Occipital lobe (tissue), 2 donors: Measurements from ENCODE around the gene EGR4. TPM values are rescaled to one million over a fixed set of nuclear protein-coding genes. Genes with fewer than 3 reads are reported as not detected.
"Not testable (repeated sequence)": the region's sequence is repeated elsewhere in the genome, so short reads cannot be mapped to it uniquely, and the experiment has no call there.

Source experiments
- DNase-seq: peaks from one replicate; lab custom pipeline; 2025; lab: John Stamatoyannopoulos, UW
- total RNA-seq: library from RNA; depleted of rRNA; stranded (reverse); fragments of >200 nt; gene quantifications from one replicate; pipeline ENCODE4 v1.2.3, GENCODE V29; 2014

Gene EGR4
- total RNA-seq, 1 donor from 2014 or later = not detected

DNA sequence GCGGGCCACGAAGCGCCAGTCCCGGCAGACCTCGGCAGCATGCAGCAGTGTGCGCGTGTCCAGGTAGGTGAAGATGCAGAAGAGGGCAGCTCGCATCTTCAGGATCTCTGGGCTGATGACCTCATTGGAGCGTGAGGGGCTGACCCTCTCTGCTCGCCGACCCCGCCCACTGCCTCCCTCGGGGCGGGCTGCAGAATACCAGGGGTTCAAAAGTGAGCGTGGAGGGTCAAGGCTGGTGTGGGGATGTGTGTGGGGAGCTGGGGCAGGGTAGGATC is 29.1 kb downstream of the EGR4 start:
- no peak for DNase-seq

DNA sequence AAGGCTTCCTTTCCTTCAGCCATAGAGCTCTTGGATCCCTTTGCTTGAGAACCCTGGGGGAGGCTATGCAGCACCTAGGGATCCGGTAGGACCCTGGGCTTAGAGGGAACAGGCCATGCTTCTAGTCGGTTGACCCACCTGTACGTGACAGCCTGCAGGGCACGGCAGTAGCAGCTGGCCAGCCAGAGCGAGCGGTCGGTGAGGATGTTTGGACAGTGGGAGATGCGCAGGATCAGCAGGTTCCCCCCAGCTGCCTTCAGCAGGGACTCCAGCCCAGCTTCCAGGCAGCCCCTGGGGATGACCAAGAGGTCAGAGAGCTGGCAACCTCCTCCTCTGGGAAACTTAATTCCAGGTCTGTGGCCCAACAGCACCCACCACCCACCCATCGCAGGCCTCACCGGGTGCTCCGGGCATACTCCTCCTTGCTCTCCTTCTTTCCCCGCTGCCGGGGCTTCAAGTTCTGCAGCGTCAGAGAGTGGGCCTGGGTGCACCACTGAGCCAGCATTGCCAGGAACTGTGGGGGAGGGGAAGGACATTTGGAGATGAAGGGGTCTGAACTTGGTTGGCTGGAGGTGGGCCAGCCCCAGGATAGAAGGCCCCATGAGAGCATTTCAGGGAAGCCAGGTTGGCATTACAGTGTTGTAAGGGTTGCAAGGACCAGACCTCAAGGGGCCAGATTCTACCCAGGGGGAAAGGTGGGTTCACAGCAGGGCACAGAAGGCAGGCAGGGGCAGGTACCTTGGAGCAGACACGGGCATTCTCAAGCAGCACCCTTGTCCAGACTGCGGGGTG is 29.6 kb downstream of the EGR4 start:
- DNase-seq = no peak

DNA sequence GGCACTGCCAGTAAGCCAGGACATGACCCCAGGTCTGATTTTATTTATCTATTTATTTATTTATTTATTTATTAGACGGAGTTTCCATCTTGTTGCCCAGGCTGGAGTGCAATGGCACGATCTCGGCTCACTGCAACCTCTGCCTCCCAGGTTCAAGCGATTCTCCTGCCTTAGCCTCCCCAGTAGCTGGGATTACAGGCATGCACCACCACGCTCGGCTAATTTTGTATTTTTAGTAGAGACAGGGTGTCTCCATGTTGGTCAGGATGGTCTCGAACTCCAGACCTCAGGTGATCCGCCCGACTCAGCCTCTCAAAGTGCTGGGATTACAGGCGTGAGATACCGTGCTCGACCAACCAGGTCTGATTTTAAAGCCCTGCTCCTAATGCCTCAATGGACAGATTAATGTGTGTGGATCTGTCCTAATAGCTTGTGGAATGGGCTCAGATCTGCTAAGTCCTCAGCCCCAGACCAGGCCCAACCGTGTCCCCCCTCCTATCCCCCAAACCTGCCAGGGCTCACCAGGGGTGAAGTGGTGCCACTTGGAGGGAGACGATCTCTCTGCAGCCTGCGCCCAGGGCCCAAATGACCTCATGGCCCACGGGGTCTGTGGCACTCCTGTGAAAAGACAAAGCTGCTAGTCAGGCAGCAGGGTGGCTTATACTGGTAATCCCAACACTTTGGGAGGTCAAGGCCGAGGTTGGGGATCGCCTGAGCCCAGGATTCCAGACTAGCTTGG is 30.5 kb downstream of the EGR4 start:
- DNase-seq = not testable (repeated sequence)

DNA sequence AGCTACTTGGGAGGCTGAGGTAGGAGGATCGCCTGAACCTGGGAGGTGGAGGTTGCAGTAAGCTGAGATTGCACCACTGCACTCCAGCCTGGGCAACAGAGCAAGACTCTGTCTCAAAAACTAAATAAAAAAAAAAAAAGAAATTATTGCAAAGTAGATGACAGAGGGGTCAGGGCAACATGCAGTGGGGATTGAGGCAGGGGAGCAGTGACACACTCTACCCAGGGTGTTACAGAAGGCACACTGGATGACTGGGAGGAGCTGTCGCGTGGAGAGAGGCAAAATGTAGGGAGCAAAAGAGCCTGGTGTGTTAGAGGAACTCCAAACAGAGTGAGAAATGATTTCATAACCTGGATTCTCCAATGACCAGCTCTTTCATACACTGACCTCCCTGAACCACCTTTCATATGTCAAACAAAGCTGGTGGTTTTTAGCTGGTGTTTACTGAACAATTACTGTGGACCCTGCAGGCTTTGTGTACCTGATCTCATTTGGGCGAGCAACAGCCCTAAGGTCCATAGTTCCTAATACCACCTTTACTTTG is 31.2 kb downstream of the EGR4 start:
- no peak for DNase-seq

DNA sequence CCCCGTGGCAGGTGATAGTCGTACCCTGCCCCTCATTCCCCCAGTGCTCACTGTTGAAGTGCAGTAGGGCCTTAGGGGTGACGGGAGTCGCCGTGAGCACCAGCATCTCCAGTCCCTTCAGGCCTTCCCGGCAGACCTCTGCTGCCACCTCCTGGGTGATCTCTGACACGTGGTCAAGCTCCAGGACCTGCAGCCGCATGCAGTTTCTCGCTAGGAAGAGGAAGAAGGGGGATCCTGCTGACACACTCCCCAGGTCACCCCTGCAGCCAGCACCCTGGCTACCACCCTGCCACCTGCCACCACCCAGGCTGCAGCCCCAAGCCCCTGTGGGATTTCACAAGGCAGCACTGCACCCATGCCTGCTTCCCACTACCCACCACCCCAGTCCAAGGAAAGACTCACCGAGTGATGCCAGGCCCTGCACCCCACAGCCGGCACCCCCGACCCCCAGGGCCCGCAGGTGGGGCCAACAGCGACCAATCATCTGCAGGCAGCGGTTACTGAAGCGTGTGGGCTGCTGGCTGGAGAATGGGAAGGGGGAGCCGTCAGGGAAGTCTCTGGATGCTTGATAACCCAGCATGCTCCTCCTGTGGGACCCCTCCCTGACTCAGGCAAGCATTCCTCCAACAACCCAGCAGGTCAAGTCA is 32.9 kb downstream of the EGR4 start:
- no peak for DNase-seq

DNA sequence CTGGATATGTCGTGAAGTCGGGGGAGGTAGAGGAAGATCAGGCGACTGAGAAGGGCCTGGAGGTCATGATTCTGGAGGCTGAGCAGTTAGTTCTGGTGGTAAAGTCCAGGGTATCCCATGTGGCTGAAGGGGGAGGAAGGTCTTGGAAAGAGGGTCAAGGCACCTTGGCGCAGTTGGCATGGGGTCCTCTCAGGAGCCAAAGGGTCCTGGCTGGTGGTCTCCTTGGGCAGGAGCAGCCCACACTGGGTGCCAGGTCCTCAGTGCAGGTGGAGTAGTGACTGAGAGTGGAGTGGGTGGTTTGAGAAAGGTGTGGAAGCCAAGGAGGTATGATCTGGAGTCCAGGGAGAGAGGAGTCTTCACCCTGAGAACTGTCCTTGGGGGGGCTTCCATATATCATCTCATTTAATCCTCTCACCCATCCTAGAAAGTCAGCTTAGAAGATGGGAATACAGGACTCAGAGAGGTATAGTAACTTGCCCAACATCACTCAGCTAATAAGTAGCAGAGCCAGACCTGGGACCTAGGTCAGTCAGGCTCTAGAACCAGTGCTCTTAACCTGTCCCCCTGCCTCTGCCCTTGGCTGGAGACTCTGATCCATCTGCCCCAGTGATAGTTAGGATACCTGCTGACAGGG is 33.5 kb downstream of the EGR4 start:
- no peak for DNase-seq

DNA sequence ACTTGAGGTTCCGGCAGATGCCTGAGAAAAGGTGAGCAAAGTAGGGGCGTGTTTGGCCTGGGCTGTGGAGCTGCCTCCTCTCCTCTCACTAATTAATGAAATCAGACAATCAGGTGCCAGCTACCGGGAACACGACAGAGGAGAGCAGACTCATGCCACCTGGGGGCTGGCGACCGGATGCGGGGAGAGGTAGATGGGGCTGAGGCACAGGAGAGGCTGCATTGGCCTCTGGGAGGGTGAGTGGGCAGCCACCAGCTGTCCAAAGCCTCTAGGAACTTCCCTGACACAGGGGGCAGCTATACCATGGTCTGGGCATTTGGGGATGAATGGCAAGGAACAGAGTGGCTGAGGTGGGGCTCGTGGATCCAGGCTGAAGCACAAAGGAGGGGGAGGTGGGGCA is 34.1 kb downstream of the EGR4 start:
- DNase-seq = no peak

DNA sequence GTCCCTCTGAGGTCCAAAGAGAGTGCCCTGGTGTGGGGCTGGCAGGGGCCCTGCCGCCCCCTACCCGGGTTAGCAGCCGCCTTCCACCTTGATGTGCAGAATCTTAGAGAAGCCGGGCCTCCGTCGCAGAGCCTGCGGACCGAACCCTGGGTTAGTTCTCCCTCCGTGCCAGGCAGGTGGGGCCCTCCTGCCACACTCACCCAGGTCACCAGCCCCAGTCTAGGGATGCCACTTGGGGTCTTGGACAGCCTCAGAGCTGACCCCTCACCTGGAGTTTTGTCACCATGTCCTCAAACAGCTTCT is 34.5 kb downstream of the EGR4 start:
- DNase-seq = no peak

DNA sequence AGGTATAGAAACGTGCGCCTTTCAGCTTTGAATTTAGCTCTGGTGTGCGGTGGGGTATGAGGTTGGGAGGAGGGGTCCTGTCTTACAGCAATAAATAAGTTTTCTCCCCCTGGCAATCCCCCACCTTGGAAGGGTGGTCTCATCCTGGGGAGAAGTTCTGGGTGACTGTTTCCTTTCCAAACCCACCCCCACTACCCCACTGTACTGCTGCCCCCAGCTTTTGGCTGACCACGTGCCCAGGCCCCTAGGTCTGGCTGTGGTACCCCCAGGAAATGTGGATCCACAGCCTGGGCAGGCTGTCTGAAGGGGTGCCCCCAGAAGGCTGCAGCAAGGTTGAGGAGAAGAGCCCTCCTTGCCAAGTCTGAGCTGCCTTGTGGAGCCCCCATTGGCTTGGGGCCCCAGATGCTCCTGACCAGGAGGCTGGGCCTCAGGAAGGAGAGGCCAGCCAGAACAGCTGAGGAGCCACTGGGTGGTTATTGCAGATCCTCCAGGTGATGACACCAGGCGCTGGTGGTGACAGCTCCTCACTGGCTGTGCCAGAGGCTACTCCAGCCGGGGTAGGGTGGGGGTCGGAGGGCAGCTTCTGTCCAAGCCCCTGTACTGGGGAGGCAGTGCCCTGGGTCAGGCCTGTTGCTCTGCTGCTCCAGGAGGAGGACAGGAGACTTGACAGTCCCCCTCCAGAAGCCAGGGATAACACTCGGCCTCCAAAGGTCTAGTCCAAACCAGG is 35.0 kb downstream of the EGR4 start:
- no peak for DNase-seq

DNA sequence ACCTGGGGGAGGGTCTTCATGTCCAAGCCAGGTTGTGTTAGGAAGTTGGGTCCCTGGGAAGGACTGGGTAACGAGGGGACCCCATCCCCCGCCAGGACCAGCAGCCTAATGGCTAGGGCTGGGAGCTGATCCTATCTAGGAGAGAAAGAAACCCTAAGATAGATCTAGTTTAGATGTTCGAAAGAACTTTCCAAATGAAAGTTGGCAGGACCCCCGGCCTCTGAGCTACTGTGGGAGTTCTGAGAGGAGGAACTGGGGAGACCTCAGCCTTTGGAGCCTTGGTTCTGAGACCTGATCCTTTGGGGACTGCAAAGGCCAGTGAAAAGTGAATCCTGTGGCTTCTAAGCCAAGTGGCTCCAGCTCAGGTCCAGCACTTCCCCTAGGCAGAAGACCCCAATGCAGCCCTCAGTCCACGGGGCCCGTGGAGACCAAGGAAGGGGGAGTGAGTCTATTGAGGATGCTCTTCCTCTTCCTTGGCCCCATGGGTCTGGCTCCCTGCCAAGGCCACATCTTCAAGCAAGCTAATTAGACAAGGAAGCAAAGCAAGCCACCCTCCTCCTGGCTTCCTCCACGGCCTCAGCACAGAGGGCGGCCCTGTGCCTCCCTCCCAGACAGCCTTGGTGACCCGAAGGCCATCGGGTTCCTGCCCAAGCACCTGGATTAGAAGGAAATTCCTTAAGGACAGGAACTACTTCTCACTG is 35.8 kb downstream of the EGR4 start:
- DNase-seq = no peak

DNA sequence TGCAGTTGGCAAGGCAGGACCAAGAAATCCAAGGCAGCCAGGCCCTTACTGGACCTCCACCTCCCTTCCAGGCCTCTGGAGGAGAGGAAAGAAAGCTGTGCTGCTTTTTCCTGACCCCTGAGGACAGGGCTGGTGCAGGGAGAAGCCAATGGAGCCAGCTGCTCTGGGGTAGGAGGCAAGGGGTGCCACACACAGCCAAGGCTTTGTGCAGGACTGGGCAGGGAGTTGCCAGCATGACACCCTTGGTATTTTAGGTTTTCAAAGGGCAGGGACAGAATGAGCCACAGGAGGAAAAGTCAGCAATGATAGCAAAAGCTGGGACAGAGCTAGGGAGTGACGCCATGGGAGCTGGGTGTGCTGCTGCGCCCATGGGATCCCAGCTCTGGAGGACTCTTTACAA is 36.3 kb downstream of the EGR4 start:
- no peak for DNase-seq

DNA sequence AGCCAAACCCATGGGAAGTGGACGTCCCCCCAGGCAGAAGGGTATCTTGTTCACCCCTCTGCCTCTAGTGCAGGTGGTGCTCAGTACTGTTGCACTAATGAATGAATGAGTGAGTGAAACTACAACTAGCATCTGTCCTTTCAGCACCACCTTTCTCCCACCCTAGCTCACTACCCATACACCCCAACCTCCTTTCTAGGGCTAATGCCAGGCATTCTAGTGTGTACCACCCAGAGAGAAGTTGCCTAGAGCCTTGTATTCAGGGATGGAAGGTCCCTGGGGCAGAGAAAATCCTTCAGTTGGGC is 36.8 kb downstream of the EGR4 start:
- no peak for DNase-seq

DNA sequence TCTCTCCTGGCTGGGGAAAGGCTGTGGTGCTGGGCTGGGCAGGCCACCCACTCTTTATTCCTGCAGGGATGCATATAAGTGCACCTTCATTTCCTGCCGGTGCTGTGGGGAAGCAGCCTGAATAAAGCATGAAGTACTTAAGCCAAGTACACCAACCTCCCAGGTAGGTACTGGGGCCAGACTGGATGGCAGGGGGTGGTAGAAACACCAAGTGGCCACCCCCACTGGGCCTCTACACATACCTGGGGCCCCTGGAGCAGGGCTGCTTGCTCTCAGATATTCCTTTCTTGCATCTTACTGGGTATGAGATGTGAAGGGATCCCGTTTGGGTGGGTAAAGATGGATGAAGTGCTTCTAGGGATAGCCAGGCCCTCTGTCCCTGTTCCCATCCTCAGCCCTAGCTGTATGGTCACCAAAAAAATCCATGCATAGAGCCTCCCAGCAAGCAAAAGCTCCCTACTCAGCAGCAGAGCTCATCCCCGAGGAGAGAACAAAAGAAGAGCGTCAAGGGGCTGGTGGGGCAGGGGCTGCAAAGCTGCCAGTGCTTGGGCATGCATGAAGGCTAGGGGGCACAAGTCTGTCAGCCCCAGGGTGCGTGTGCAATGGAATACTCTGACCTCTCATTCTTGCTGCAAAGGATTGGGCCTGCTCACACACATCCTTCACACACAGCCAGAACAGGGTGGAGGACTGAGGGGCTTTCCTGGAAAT is 37.3 kb downstream of the EGR4 start:
- no peak for DNase-seq

DNA sequence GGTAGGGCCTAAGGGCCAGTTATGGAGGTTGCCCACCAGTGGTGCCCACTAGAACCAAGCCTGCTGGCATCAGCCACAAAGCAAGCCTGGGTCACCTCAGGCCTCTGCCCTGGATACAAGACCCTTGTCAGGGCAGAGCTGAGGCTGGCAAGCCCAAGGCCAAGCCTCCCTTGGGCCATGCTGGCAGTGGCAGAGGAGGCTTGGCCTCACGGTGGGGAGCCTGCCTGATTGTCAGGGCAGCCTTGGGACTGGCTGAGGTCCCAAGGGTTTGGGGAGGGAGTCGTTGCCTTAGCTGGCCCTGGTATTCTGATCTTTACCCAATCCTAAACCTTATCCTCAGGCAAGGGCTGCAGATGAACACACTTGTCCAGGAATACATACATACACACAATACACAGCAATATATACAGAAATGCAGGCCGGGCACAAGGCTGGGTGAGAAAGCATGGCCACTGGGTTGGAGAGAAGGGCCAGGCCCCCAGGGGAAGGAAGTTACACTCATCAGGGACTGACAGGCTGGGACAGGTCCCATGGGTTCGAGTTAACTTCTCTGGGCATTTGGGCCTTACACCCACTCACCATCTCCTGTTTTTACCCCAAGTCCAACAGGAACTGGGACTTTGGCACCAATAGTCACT is 38.2 kb downstream of the EGR4 start:
- no peak for DNase-seq

DNA sequence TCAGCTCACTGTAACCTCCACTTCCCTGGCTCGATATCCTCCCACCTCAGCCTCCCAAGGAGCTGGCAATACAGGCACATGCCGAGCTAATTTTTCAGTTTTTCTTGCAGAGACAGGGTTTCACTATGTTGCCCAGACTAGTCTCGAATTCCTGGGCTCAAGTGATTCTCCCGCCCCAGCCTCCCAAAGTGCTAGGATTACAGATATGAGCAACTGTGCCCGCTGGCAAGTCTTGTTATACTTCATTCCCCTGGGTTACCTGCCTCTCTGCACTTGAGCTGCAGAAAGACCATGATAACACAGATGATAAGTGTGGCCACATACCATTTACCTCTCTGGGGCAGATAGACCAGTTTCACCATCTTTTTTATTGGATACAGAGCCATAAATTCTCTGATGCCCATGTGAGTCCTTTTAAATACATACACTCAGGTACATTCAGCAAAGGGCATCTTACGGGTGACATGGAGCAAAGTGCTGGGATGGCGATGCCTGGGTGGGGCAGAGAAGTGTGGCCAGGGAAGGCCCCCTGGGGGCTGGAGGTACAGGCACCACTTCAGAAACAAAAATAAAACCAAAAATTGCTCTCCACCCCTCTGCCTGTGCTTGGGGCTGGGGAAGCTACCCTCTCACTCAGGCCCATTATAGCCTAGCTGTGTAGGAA is 38.9 kb downstream of the EGR4 start:
- no peak for DNase-seq

DNA sequence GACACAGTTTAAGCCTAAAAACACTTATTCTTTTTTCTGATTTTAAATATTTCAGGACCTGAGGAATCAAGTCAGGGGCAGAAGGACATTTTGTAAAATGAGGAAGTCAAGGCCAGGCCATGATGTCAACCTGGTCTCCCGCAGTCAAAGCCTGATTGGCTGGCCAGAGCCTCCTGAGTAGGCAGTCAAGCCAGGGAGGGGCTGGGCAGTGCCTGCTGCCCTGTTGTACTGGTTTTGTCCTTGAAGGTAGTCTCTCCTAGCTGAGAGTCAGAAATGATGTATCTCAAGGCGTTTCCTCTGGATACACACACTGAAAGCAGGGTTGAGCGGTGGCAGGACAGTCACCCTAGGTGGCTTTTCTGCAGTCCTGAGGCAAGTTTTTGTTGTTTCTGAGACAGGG is 39.4 kb downstream of the EGR4 start:
- no peak for DNase-seq

DNA sequence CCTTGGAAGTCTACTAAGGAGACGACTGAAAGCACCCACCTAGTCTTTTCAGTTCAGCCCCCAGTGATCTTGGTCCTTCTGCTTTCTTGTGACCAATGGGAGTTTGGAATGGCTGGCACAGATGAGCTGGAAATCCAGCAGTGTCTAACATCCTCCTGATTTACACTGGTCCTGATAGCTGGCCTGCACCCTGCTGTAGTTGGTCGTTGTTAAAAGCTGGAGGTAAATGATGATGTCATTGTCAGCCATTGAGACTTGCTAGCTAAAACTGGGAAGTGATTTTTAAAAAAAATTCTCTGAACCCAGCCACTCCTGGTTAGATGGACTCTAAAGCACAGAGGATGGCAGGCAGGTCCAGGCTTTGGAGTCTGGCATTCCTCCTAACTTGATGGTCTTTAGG is 39.9 kb downstream of the EGR4 start:
- DNase-seq = no peak

DNA sequence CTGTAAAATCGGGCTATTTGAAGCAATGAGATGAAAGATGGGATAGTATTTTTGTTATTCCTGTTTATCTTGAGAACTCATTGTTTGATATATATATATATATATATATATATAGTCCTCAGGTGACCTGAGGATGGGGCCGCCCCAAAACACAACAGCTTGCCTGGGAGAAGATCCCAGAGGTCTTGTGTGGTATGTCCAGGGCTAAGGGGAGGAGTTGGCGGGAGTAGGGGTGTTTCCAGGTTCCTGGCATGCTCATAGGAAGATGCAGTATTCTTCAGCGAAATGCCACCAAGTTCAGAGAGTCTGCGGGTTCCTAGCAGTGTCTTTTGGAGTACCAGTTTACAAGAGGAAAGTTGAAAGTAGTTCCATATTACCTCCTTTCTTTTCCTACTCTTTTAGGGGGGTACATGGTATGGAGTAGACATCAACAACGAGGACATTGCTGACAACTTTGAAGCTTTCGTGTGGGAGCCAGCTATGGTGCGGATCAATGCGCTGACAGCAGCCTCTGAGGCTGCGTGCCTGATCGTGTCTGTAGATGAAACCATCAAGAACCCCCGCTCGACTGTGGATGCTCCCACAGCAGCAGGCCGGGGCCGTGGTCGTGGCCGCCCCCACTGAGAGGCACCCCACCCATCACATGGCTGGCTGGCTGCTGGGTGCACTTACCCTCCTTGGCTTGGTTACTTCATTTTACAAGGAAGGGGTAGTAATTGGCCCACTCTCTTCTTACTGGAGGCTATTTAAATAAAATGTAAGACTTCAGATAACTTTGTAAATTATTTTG is 40.9 kb downstream of the EGR4 start:
- DNase-seq = no peak
